Stimulated activated naive B cell treated with anti-CD40 and anti-IgM and Interleukin-4, amounts not matched to agents 10 μg/mL and 1 μg/mL and 100 μg/mL, for 72 hours (primary cell): ENCODE data around the gene SLC24A5.

ENCODE experiments used
- ATAC-seq, 2 donors: fragments of 150-1000 bp; cut with Tn5 transposase; replicated peaks; 2 replicates each; pipeline ENCODE4 v1.10.0; 2021; ENCODE audit warnings: moderate library complexity in 1 of 2
- DNase-seq: peaks from one replicate; pipeline ENCODE4 v3.0.0; 2021
- H3K27ac Mint-ChIP-seq: one replicate; pipeline ENCODE4 v1.8.0; 2022; ENCODE audit warnings: mild to moderate bottlenecking, mixed read lengths
- H3K27me3 Mint-ChIP-seq, 2 donors: one replicate each; pipeline ENCODE4 v1.8.0; 2022; ENCODE audit warnings: mixed read lengths in 2 of 2
- H3K36me3 Mint-ChIP-seq, 2 donors: one replicate each; pipeline ENCODE4 v1.8.0; 2022; ENCODE audit warnings: mixed read lengths in 2 of 2, mild to moderate bottlenecking in 1 of 2
- H3K4me1 Mint-ChIP-seq, 2 donors: one replicate each; pipeline ENCODE4 v1.8.0; 2022; ENCODE audit warnings: mixed read lengths in 2 of 2, mild to moderate bottlenecking in 1 of 2
- H3K4me3 Mint-ChIP-seq, 2 donors: one replicate each; pipeline ENCODE4 v1.8.0; 2022; ENCODE audit warnings: mild to moderate bottlenecking in 2 of 2, mixed read lengths in 2 of 2, moderate library complexity in 1 of 2
- H3K9me3 Mint-ChIP-seq, 2 donors: one replicate each; pipeline ENCODE4 v1.8.0; 2022; ENCODE audit warnings: mixed read lengths in 2 of 2, mild to moderate bottlenecking in 1 of 2

Gene SLC24A5

GRCh38 chr15:48144889-48145288 is 24.1 kb downstream of the SLC24A5 start:
- no peaks in the 10 kb centered on the region for H3K9me3 Mint-ChIP-seq
- H3K36me3 Mint-ChIP-seq = peaks cover 5 to 17% of the 10 kb centered on the region in 2 donors
- H3K27me3 Mint-ChIP-seq = no peaks in the 10 kb centered on the region
- H3K27ac Mint-ChIP-seq = no peak overlapping the region
- ATAC-seq (no peak), DNase-seq (no peak)
- peaks cover 5% of the 10 kb centered on the region in 2 donors for H3K4me1 Mint-ChIP-seq
- no peak overlapping the region for H3K4me3 Mint-ChIP-seq

- H3K27ac Mint-ChIP-seq = no peak overlapping the region
- H3K27me3 Mint-ChIP-seq = no peaks in the 10 kb centered on the region
- H3K36me3 Mint-ChIP-seq = peaks cover 5 to 18% of the 10 kb centered on the region in 2 donors
- no peaks in the 10 kb centered on the region for H3K9me3 Mint-ChIP-seq
- no peak for DNase-seq
- no peak overlapping the region for H3K4me3 Mint-ChIP-seq
- no peak for ATAC-seq
- H3K4me1 Mint-ChIP-seq = peaks cover 5% of the 10 kb centered on the region in 2 donors
Observed at GRCh38 chr15:48145923-48146322, 25.1 kb downstream of the SLC24A5 start.

- H3K4me3 Mint-ChIP-seq = no peak overlapping the region
- ATAC-seq = peak; percentile 33 to 68
- peaks cover 5% of the 10 kb centered on the region in 2 donors for H3K4me1 Mint-ChIP-seq
- no peak overlapping the region for H3K27ac Mint-ChIP-seq
- no peaks in the 10 kb centered on the region for H3K9me3 Mint-ChIP-seq
- H3K27me3 Mint-ChIP-seq = no peaks in the 10 kb centered on the region
- peaks cover 15 to 25% of the 10 kb centered on the region in 2 donors for H3K36me3 Mint-ChIP-seq
- DNase-seq = no peak
Observed at GRCh38 chr15:48147358-48147757, 26.6 kb downstream of the SLC24A5 start.

GRCh38 chr15:48149858-48150257 is 29.1 kb downstream of the SLC24A5 start:
- no peak for ATAC-seq
- no peak overlapping the region for H3K27ac Mint-ChIP-seq
- H3K36me3 Mint-ChIP-seq = peaks cover 18 to 32% of the 10 kb centered on the region in 2 donors
- no peak for DNase-seq
- no peak overlapping the region for H3K4me3 Mint-ChIP-seq
- no peaks in the 10 kb centered on the region for H3K27me3 Mint-ChIP-seq
- no peaks in the 10 kb centered on the region for H3K9me3 Mint-ChIP-seq
- H3K4me1 Mint-ChIP-seq = peaks cover 3 to 4% of the 10 kb centered on the region in 2 donors

GRCh38 chr15:48153526-48153925 is 32.7 kb downstream of the SLC24A5 start:
- H3K36me3 Mint-ChIP-seq = peaks cover 18 to 30% of the 10 kb centered on the region in 2 donors
- no peaks in the 10 kb centered on the region for H3K9me3 Mint-ChIP-seq
- H3K4me1 Mint-ChIP-seq = no peaks in the 10 kb centered on the region
- H3K4me3 Mint-ChIP-seq = no peak overlapping the region
- no peak overlapping the region for H3K27ac Mint-ChIP-seq
- DNase-seq = no peak
- ATAC-seq = no peak
- no peaks in the 10 kb centered on the region for H3K27me3 Mint-ChIP-seq

- no peaks in the 10 kb centered on the region for H3K27me3 Mint-ChIP-seq
- H3K9me3 Mint-ChIP-seq = no peaks in the 10 kb centered on the region
- ATAC-seq = no peak
- no peak overlapping the region for H3K4me3 Mint-ChIP-seq
- H3K36me3 Mint-ChIP-seq = peaks cover 10 to 25% of the 10 kb centered on the region in 2 donors
- no peak for DNase-seq
- H3K4me1 Mint-ChIP-seq = no peaks in the 10 kb centered on the region
- H3K27ac Mint-ChIP-seq = no peak overlapping the region
Observed at GRCh38 chr15:48168616-48169015, 47.8 kb downstream of the SLC24A5 start.

- peaks cover 11 to 31% of the 10 kb centered on the region in 2 donors for H3K36me3 Mint-ChIP-seq
- no peak overlapping the region for H3K4me3 Mint-ChIP-seq
- ATAC-seq = no peak
- H3K4me1 Mint-ChIP-seq = peaks cover 3 to 6% of the 10 kb centered on the region in 2 donors
- DNase-seq = no peak
- H3K27me3 Mint-ChIP-seq = no peaks in the 10 kb centered on the region
- H3K27ac Mint-ChIP-seq = no peak overlapping the region
- H3K9me3 Mint-ChIP-seq = peaks cover 0 to 1% of the 10 kb centered on the region in 2 donors
Observed at GRCh38 chr15:48170981-48171380, 50.2 kb downstream of the SLC24A5 start.

GRCh38 chr15:48175126-48175525 is 54.3 kb downstream of the SLC24A5 start:
- ATAC-seq (peak; percentile 25 to 31), DNase-seq (no peak)
- peaks cover under 1% of the 10 kb centered on the region in 2 donors for H3K27me3 Mint-ChIP-seq
- H3K36me3 Mint-ChIP-seq = peaks cover 8 to 19% of the 10 kb centered on the region in 2 donors
- peaks cover 0 to 1% of the 10 kb centered on the region in 2 donors for H3K9me3 Mint-ChIP-seq
- peaks cover 7 to 16% of the 10 kb centered on the region in 2 donors for H3K4me1 Mint-ChIP-seq
- H3K27ac Mint-ChIP-seq = no peak overlapping the region
- no peak overlapping the region for H3K4me3 Mint-ChIP-seq

GRCh38 chr15:48176112-48176511 is 55.3 kb downstream of the SLC24A5 start:
- peaks cover 7 to 16% of the 10 kb centered on the region in 2 donors for H3K4me1 Mint-ChIP-seq
- peaks cover 4 to 7% of the 10 kb centered on the region in 2 donors for H3K27me3 Mint-ChIP-seq
- H3K36me3 Mint-ChIP-seq = peaks cover 8 to 19% of the 10 kb centered on the region in 2 donors
- H3K4me3 Mint-ChIP-seq = no peak overlapping the region
- no peak overlapping the region for H3K27ac Mint-ChIP-seq
- no peak for ATAC-seq
- H3K9me3 Mint-ChIP-seq = peaks cover 0 to 1% of the 10 kb centered on the region in 2 donors
- no peak for DNase-seq

- Mint-ChIP-seq H3K4me3 (peak overlapping the region; percentile 85 to 87), H3K36me3 (peaks cover 8 to 19% of the 10 kb centered on the region in 2 donors), H3K27ac (peak overlapping the region; percentile 94), H3K9me3 (peaks cover 0 to 1% of the 10 kb centered on the region in 2 donors), H3K27me3 (peaks cover 6 to 9% of the 10 kb centered on the region in 2 donors), H3K4me1 (peaks cover 7 to 16% of the 10 kb centered on the region in 2 donors)
- ATAC-seq = peak; percentile 16 to 21
- no peak for DNase-seq
Observed at GRCh38 chr15:48176957-48177356, 56.2 kb downstream of the SLC24A5 start.

- H3K4me1 Mint-ChIP-seq = peaks cover 7 to 16% of the 10 kb centered on the region in 2 donors
- H3K27me3 Mint-ChIP-seq = peaks cover 9 to 12% of the 10 kb centered on the region in 2 donors
- peaks cover 8 to 19% of the 10 kb centered on the region in 2 donors for H3K36me3 Mint-ChIP-seq
- peak overlapping the region; percentile 94 for H3K27ac Mint-ChIP-seq
- H3K9me3 Mint-ChIP-seq = peaks cover 0 to 1% of the 10 kb centered on the region in 2 donors
- peak; percentile 6 for DNase-seq
- peak; percentile 68 to 76 for ATAC-seq
- H3K4me3 Mint-ChIP-seq = peak overlapping the region; percentile 85 to 87
Observed at GRCh38 chr15:48177383-48177765, 56.6 kb downstream of the SLC24A5 start.

GRCh38 chr15:48177766-48178647 is 57.2 kb downstream of the SLC24A5 start, which contains the start of gene MYEF2:
Gene MYEF2, minus strand, starts transcription at chr15:48178295. Its CDS starts 58 bp downstream, at chr15:48178237.
- ATAC-seq (peak; percentile 87 to 88), DNase-seq (peak; percentile 77)
- peaks cover 12 to 13% of the 10 kb centered on the region in 2 donors for H3K27me3 Mint-ChIP-seq
- H3K4me3 Mint-ChIP-seq = peak within 1 kb of the TSS; percentile 85 to 87
- H3K27ac Mint-ChIP-seq = peak within 1 kb of the TSS; percentile 94
- peaks cover 7 to 16% of the 10 kb centered on the region in 2 donors for H3K4me1 Mint-ChIP-seq
- peaks cover 8 to 15% of the 10 kb centered on the region in 2 donors for H3K36me3 Mint-ChIP-seq
- H3K9me3 Mint-ChIP-seq = peaks cover 0 to 1% of the 10 kb centered on the region in 2 donors

- H3K36me3 Mint-ChIP-seq = peaks cover 4 to 10% of the 10 kb centered on the region in 2 donors
- DNase-seq = no peak
- H3K4me3 Mint-ChIP-seq = peak overlapping the region; percentile 56 to 72
- H3K27ac Mint-ChIP-seq = no peak overlapping the region
- H3K9me3 Mint-ChIP-seq = peaks cover 0 to 1% of the 10 kb centered on the region in 2 donors
- peaks cover 12 to 15% of the 10 kb centered on the region in 2 donors for H3K27me3 Mint-ChIP-seq
- H3K4me1 Mint-ChIP-seq = peaks cover 7 to 16% of the 10 kb centered on the region in 2 donors
- no peak for ATAC-seq
Observed at GRCh38 chr15:48178648-48178931, 57.8 kb downstream of the SLC24A5 start.

GRCh38 chr15:48182749-48183148 is 62.0 kb downstream of the SLC24A5 start:
- no peaks in the 10 kb centered on the region for H3K36me3 Mint-ChIP-seq
- peaks cover 27 to 35% of the 10 kb centered on the region in 2 donors for H3K27me3 Mint-ChIP-seq

GRCh38 chr15:48185529-48185928 is 64.7 kb downstream of the SLC24A5 start:
- Mint-ChIP-seq H3K9me3 (no peaks in the 10 kb centered on the region), H3K27ac (no peak overlapping the region), H3K36me3 (no peaks in the 10 kb centered on the region), H3K4me1 (no peaks in the 10 kb centered on the region), H3K4me3 (no peak overlapping the region), H3K27me3 (peaks cover 23 to 31% of the 10 kb centered on the region in 2 donors)
- no peak for DNase-seq
- ATAC-seq = no peak

More at GRCh38 chr15:48182749-48183148, 62.0 kb downstream of the SLC24A5 start:
- H3K9me3 Mint-ChIP-seq = no peaks in the 10 kb centered on the region
- DNase-seq (no peak), ATAC-seq (no peak)
- no peak overlapping the region for H3K4me3 Mint-ChIP-seq
- no peak overlapping the region for H3K27ac Mint-ChIP-seq
- no peaks in the 10 kb centered on the region for H3K4me1 Mint-ChIP-seq
